ENCODE data around the gene DSC1.

DNA sequence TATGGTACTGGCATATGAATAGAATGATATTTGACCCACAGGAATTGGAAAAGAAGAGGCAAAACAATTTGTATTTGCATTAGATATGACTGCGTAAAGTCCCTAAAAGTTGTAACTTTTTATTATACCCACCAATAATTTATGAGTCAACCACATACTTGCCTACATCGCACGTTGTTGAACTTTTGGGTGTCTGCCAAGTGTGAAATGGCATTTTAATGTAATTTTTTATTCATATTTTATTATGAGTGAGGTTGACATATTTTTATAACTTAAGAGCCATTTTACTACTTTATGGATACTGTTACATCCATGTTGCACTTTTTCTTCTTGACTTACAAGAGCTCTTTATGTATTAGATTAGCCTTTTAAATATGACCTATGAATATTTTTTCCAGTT lies 65.0 kb downstream of the DSC1 start:
- TF ChIP-seq, protein P1, sequence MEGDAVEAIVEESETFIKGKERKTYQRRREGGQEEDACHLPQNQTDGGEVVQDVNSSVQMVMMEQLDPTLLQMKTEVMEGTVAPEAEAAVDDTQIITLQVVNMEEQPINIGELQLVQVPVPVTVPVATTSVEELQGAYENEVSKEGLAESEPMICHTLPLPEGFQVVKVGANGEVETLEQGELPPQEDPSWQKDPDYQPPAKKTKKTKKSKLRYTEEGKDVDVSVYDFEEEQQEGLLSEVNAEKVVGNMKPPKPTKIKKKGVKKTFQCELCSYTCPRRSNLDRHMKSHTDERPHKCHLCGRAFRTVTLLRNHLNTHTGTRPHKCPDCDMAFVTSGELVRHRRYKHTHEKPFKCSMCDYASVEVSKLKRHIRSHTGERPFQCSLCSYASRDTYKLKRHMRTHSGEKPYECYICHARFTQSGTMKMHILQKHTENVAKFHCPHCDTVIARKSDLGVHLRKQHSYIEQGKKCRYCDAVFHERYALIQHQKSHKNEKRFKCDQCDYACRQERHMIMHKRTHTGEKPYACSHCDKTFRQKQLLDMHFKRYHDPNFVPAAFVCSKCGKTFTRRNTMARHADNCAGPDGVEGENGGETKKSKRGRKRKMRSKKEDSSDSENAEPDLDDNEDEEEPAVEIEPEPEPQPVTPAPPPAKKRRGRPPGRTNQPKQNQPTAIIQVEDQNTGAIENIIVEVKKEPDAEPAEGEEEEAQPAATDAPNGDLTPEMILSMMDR (IDR thresholded peaks at IDR 0.05), result no peak
- no peak for TF ChIP-seq POLR2AphosphoS5 (IDR thresholded peaks at IDR 0.05)
